Fibroblast of gingiva (primary cell): ENCODE measurements around the gene PSMC3IP.
"Not testable (repeated sequence)": the region's sequence is repeated elsewhere in the genome, so short reads cannot be mapped to it uniquely, and the experiment has no call there.

ENCODE experiments used
- DNase-seq: peaks from one replicate; pipeline ENCODE4 v3.0.0-alpha.2; 2011; ENCODE audit warnings: low read depth

The PSMC3IP gene

GRCh38 chr17:42560246-42560645 is 17.3 kb downstream of the PSMC3IP start:
- DNase-seq: no peak

GRCh38 chr17:42559075-42559474 is 18.5 kb downstream of the PSMC3IP start:
- no peak for DNase-seq

- DNase-seq: not testable (repeated sequence)
Measured at GRCh38 chr17:42555961-42556617, 21.4 kb downstream of the PSMC3IP start.

- DNase-seq: no peak
Measured at GRCh38 chr17:42555122-42555622, 22.4 kb downstream of the PSMC3IP start.

- DNase-seq: peak; percentile 73
Measured at GRCh38 chr17:42554250-42555121, 23.0 kb downstream of the PSMC3IP start.

- no peak for DNase-seq
Measured at GRCh38 chr17:42553866-42554249, 23.7 kb downstream of the PSMC3IP start.

GRCh38 chr17:42553161-42553818 is 24.2 kb downstream of the PSMC3IP start:
- no peak for DNase-seq

GRCh38 chr17:42552736-42553135 is 24.8 kb downstream of the PSMC3IP start, which contains the start of gene HSD17B1:
Gene HSD17B1 (plus strand): TSS chr17:42552923. CDS start chr17:42552934, 11 bp downstream.
- not testable (repeated sequence) for DNase-seq

GRCh38 chr17:42548993-42549755 is 28.4 kb downstream of the PSMC3IP start:
- no peak for DNase-seq

GRCh38 chr17:42548070-42548837 is 29.3 kb downstream of the PSMC3IP start:
- no peak for DNase-seq

- DNase-seq: no peak
Measured at GRCh38 chr17:42547698-42548069, 29.8 kb downstream of the PSMC3IP start.

- DNase-seq: no peak
Measured at GRCh38 chr17:42547001-42547461, 30.5 kb downstream of the PSMC3IP start.

GRCh38 chr17:42545755-42546505 is 31.6 kb downstream of the PSMC3IP start:
- not testable (repeated sequence) for DNase-seq

- no peak for DNase-seq
Measured at GRCh38 chr17:42544874-42545283, 32.6 kb downstream of the PSMC3IP start.

- no peak for DNase-seq
Measured at GRCh38 chr17:42543190-42544079, 34.1 kb downstream of the PSMC3IP start.

GRCh38 chr17:42541041-42541833 is 36.3 kb downstream of the PSMC3IP start:
- no peak for DNase-seq

- DNase-seq: not testable (repeated sequence)
Measured at GRCh38 chr17:42540558-42540957, 37.0 kb downstream of the PSMC3IP start.

- no peak for DNase-seq
Measured at GRCh38 chr17:42538482-42538881, 39.0 kb downstream of the PSMC3IP start.
